SU-DHL-6 (cell line): Measurements from ENCODE around the gene C10orf53.

Source experiments
- CTCF ChIP-seq: fragments of 200-600 bp; sonication (generic); IDR thresholded peaks from one replicate; pipeline ENCODE4 v1.5.1; 2017; ENCODE audit warnings: antibody characterized with exemption, mild to moderate bottlenecking, low read length, moderate library complexity; ENCODE audit not compliant: insufficient read depth, poor library complexity, severe bottlenecking
- EZH2phosphoT487 ChIP-seq: fragments of 200-600 bp; sonication (generic), shearing (Covaris generic); conservative IDR thresholded peaks from 2 replicates; pipeline ENCODE4 v1.6.1; 2018; ENCODE audit warnings: mild to moderate bottlenecking, antibody characterized with exemption, low read length, moderate library complexity, mixed read lengths

GRCh38 chr10:49711481-49711880 lies 32.0 kb downstream of the C10orf53 start:
- TF ChIP-seq CTCF, result no peak
- TF ChIP-seq EZH2phosphoT487, result no peak
